ENCODE measurements around the gene RAD1.

The RAD1 gene

GRCh38 chr5:34914671-34915138 lies 599 bp downstream of the RAD1 start:
- no peak for DNase-seq

- no peak for DNase-seq
Measured at GRCh38 chr5:34913072-34913471, 2.2 kb downstream of the RAD1 start.

GRCh38 chr5:34905564-34905963 lies 9.7 kb downstream of the RAD1 start:
- DNase-seq: no peak

GRCh38 chr5:34903260-34903659 lies 12.0 kb downstream of the RAD1 start:
- DNase-seq: no peak

DNA sequence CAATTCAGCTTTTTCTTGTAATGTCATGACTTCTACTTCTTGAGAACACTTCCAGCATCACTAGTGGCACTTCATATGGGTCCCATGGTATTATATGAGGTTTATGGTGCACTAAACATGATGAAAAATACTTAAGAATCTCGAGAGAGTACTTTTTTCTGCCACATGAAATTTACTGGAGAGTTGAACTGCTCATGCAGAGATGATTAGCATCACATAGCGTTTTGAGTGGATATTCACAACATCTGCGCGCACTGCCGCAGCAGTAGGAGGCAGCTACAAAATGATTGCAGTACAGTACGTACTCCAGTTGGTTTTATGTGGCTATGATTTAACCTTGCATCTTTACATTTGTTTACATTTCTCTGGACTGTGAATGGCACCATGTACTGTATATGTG lies 14.7 kb downstream of the RAD1 start:
- no peak for DNase-seq

DNA sequence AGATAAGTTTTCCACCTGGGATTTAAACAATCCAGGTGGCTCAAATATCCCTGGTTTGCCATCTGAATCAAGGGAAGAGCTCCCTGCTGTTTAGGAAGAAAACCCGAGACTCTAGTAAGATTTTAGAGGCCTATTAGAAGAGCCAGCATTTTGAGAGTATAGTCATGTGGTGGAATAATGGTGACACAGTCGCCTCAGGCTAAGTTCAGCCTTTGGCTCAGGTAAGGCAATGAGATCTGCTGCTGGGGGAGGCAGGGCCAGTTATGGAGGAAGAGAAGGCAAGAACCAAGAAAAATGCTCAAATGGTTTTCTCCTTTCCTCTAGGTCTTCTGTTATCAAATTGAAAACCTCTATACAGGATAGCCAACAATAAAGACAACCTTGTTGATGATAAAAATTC lies 16.2 kb downstream of the RAD1 start:
- no peak for DNase-seq

DNA sequence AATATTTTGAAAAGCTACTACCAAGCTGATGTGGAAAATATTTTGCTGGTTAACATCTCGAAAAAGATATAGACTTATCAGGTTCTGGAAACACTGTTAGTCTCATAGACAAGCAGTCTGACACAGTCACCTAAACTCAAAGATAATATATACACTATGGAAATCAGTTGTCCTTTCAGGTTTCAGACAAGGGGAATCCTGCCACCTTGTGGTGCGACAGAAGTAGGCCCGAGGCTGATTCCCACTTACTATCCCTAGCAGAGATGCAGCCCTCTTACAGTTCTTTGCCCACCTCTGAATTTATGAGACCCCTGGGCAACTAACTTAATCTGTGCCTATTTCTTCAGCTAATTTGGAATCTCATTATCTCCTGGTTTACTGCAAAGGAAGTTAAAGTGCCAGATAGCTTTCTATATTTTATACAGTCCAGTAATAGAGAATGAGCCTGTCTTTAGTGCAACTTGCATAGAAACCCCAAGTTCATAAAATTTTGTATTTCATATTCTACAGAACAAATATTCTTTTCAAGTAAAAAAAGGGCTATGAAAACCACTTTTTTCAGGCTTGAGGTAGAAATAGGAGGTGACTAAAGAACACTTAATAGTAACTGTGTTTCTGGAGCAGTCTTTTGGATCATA lies 16.9 kb downstream of the RAD1 start:
- DNase-seq: peak; percentile 27

DNA sequence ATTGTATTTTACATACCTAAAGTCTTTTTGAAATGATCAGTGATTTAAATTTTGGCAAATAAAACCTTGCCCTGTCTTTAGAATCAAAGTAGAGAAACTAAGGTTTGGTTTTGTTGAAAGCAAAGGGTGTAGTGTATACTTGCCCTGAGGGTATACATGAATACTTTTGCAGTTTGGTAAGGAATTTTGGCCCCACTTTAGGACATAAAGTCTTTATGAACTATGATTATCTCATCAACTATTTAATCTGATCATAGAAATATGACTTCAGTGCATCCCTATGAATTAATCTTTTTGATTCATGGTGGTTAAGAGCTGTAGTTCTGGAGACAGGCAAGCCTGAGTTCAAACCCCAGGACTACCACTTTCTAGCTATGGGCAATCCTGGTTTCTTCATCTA lies 17.7 kb downstream of the RAD1 start:
- DNase-seq: no peak

DNA sequence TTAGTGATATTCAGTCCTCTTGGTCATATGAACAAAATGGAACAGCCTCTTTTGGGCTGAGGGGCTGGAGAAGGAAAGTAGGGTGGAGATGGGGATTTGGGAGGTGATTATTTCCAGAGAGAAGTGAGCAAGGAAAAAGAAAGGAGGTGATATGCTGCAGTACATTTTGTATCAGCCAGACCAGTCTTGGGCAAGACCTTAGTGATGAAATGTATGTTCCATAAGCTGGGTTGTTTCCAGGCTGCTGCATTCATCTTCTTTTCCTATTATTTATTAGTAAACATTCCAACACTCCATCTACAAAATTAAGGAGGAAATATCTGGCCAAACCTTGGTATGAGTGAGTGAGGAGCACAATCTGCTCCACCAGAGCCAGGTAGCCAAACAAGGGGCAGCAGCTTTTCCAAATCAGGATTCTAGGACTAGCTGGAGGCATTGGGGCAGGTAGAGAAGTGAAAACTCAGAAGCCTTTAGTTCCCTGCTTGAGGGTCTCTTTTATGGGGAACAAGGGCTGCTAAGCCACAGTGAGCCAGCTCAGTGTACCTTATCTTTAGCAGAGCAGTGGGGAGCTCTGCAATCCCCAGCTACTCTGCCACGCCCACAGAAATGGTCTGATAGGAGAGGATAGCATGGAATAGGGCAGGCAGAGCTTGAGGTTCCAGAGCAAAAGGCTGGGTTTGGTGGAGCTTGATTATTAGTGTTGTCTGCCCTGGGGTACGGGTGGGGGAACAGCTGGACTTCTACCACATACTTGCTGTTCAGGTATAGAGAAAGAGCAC lies 19.5 kb downstream of the RAD1 start:
- no peak for DNase-seq

DNA sequence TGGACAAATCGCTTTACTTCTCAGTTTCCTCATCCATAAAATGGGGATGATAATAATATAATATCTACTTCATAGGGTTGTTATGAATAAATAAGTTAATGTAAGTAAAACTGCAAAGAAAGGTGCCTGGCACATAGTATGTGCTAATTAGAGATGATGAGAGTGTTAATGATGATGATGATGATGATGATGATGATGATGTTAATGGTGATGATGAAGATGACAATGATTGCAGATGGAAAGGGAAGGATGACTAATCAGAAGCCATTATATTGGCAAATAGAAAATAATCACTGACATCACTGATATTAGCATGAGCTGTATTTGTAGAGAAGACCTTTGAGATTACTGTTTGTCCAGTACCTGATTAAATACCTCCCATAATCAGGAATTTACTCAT lies 20.6 kb downstream of the RAD1 start:
- DNase-seq: no peak

- no peak for DNase-seq
Measured at GRCh38 chr5:34892414-34892813, 22.9 kb downstream of the RAD1 start.

GRCh38 chr5:34891981-34892380 lies 23.3 kb downstream of the RAD1 start:
- no peak for DNase-seq

DNA sequence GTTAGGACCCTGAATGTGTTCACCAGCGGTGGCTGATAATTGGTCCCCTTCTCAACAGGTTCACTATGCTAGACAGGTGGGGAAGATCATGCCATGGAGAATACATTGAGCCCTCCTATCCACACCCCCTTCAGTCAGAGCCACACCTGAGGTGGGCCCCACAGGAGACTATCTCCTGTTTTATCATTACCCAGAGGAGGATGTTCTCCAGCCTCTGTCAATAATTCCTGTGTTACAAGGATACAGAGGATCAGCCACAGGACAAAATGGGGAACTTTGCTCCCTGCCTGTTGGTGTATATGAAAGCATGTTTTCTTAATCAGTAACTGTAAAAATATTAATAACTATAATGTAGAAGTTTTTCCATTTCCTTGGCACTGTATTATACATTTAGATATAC lies 25.9 kb downstream of the RAD1 start:
- no peak for DNase-seq

- no peak for DNase-seq
Measured at GRCh38 chr5:34886392-34887119, 28.7 kb downstream of the RAD1 start.

- DNase-seq: no peak
Measured at GRCh38 chr5:34881246-34881645, 34.1 kb downstream of the RAD1 start.

GRCh38 chr5:34876275-34876674 lies 39.0 kb downstream of the RAD1 start:
- DNase-seq: no peak

- no peak for DNase-seq
Measured at GRCh38 chr5:34870382-34870781, 44.9 kb downstream of the RAD1 start.

- DNase-seq: no peak
Measured at GRCh38 chr5:34869256-34869655, 46.0 kb downstream of the RAD1 start.

- no peak for DNase-seq
Measured at GRCh38 chr5:34868791-34869190, 46.5 kb downstream of the RAD1 start.

DNA sequence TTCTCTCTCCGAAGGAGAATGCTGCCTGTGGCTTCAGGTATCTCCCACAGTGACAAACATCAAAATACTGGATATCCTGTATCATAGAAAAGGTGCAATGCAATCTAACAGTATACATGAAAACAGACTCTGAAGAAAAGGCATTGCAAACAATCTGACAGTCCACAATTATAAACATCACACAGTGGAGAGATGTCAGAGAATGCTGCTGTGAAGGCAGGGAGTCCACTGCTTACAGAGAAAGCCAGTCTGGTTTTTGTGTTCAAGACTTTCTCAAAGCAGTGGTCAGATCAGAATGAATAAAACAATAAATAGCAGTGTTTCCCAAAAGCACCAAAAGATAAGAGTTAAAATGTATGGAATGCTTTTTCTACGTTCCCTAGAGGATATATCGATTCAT lies 47.6 kb downstream of the RAD1 start:
- no peak for DNase-seq

DNA sequence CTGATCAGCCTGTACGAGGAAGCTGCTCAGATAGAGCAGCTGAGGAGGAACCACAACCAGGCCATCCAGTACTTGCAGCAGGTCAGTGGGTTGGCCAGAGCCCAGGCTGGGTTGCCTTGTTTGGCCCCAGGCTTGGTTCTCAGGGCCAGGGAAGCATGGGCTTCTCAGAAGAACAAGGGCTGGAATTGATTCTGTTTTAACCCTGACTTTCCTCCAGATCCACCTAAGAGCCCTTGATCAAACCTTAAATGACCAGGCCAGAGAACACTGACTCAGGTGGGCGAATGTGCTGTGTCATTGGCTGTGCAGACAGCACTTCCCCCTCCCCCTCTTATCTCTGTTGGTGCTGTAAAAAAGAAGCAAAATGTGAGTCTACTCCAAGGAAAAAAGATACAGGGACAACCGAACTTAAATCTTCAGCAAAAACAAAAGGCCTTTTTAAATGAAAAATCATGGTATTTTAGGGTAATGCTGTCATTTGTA lies 48.3 kb downstream of the RAD1 start:
- no peak for DNase-seq

GRCh38 chr5:34865091-34865490 lies 50.2 kb downstream of the RAD1 start:
- DNase-seq: no peak

GRCh38 chr5:34863946-34864345 lies 51.4 kb downstream of the RAD1 start:
- DNase-seq: no peak

DNA sequence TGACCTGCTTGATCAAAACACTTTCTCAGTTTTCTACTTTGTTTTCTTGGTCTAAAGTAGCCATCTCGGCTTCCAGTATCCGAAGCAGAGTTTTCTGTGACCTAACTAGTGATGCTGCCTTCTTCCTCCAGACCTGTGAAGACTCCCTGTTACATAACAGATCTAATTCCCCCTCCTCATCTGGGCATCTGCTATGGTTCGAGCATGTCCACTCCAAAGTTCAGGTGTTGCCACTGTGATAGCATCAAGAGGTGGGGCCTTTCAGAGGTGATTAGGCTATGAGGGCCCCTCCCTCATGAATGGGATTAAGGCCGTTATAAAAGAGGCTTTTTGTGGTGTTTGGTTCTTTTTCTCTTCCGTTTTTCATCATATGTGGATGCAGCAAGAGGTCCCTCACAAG lies 56.1 kb downstream of the RAD1 start:
- DNase-seq: no peak
